Retinal pigment epithelial cell (primary cell): ENCODE results near the gene SRD5A2.

Experiments used
- DNase-seq: peaks from one replicate; pipeline ENCODE4 v3.0.0-alpha.2; 2010; ENCODE audit warnings: low read depth
- H3K4me3 ChIP-seq: 2 replicates; pipeline ENCODE4 v1.5.1; 2011; ENCODE audit warnings: mild to moderate bottlenecking, low read length, control low read depth, moderate library complexity
- CTCF ChIP-seq: conservative IDR thresholded peaks from 2 replicates; pipeline ENCODE4 v1.5.1; 2011; ENCODE audit warnings: low read depth, low read length, control low read depth, inconsistent platforms

The SRD5A2 gene

GRCh38 chr2:31558401-31559295, 22.1 kb downstream of the SRD5A2 start:
- TF ChIP-seq CTCF, result no peak
- DNase-seq, result no peak
- no peak overlapping the region for H3K4me3 ChIP-seq

GRCh38 chr2:31556940-31557339, 23.8 kb downstream of the SRD5A2 start:
- no peak for DNase-seq
- TF ChIP-seq CTCF, result no peak
- no peak overlapping the region for H3K4me3 ChIP-seq

- TF ChIP-seq CTCF, result no peak
- no peak overlapping the region for H3K4me3 ChIP-seq
- DNase-seq, result no peak
Observed at GRCh38 chr2:31555967-31556706, 24.6 kb downstream of the SRD5A2 start.

- no peak for TF ChIP-seq CTCF
- no peak for DNase-seq
- no peak overlapping the region for H3K4me3 ChIP-seq
Observed at GRCh38 chr2:31553362-31553761, 27.4 kb downstream of the SRD5A2 start.

GRCh38 chr2:31547485-31547884, 33.3 kb downstream of the SRD5A2 start:
- no peak for TF ChIP-seq CTCF
- H3K4me3 ChIP-seq, result no peak overlapping the region
- no peak for DNase-seq

- DNase-seq, result no peak
- no peak overlapping the region for H3K4me3 ChIP-seq
- TF ChIP-seq CTCF, result no peak
Observed at GRCh38 chr2:31541853-31542252, 38.9 kb downstream of the SRD5A2 start.
